CD14-positive monocyte (primary cell): Measurements from ENCODE around the gene SYS1. TPM values are rescaled to one million over a fixed set of nuclear protein-coding genes. Genes with fewer than 3 reads are reported as not detected.
"Not testable (repeated sequence)": the region's sequence is repeated elsewhere in the genome, so short reads cannot be mapped to it uniquely, and the experiment has no call there.

Source experiments
- DNase-seq, 3 donors: peaks; one replicate each; pipeline ENCODE4 v3.0.0-alpha.2; 2011 to 2022
- H2AFZ ChIP-seq: 2 replicates; pipeline ENCODE4 v1.6.0; 2012; ENCODE audit warnings: mild to moderate bottlenecking, low read depth, low read length, inconsistent platforms; ENCODE audit not compliant: insufficient read depth, poor library complexity, severe bottlenecking
- H3K27ac ChIP-seq, 2 donors: 1 replicate in 1 of 2; 2 replicates in 1 of 2; pipeline ENCODE4 v1.5.1; 2012 to 2013; ENCODE audit warnings: low read length in 2 of 2, control low read depth in 1 of 2, inconsistent platforms in 1 of 2, low read depth in 1 of 2, mild to moderate bottlenecking in 1 of 2
- H3K27me3 ChIP-seq, 2 donors: one replicate each; pipeline versions ENCODE4 v1.6.0 to v1.6.1; 2011 to 2013; ENCODE audit warnings: low read length in 2 of 2; ENCODE audit not compliant: control insufficient read depth in 2 of 2, insufficient read depth in 2 of 2
- H3K36me3 ChIP-seq, 2 donors: replicated peaks in 1 of 2; 1 replicate in 1 of 2; 2 replicates in 1 of 2; pipeline versions ENCODE4 v1.5.1 to v1.6.1; 2012 to 2013; ENCODE audit warnings: low read length in 2 of 2, control low read depth in 1 of 2, inconsistent platforms in 1 of 2, mild to moderate bottlenecking in 1 of 2; ENCODE audit not compliant: insufficient read depth in 2 of 2, control insufficient read depth in 1 of 2
- H3K4me1 ChIP-seq, 2 donors: 1 replicate in 1 of 2; 2 replicates in 1 of 2; pipeline versions ENCODE4 v1.5.1 to v1.6.1; 2012 to 2013; ENCODE audit warnings: low read length in 2 of 2, control low read depth in 1 of 2, inconsistent platforms in 1 of 2, mild to moderate bottlenecking in 1 of 2, moderate library complexity in 1 of 2; ENCODE audit not compliant: insufficient read depth in 2 of 2, control insufficient read depth in 1 of 2
- H3K4me2 ChIP-seq: replicated peaks from 2 replicates; pipeline ENCODE3; 2012; ENCODE audit warnings: low read length, moderate library complexity, mild to moderate bottlenecking; ENCODE audit not compliant: poor library complexity, severe bottlenecking; ENCODE audit errors: extremely low read depth
- H3K4me3 ChIP-seq, 3 experiments: fragments of 200-600 bp in 1 of 3; sonication (generic) in 1 of 3; replicated peaks in 1 of 3; 1 replicate in 2 of 3; 2 replicates in 1 of 3; pipeline ENCODE4 v1.5.1; 2011 to 2013; ENCODE audit warnings: low read length in 3 of 3, mild to moderate bottlenecking in 3 of 3, control low read depth in 2 of 3, low read depth in 2 of 3, inconsistent platforms in 1 of 3, moderate library complexity in 1 of 3
- H3K79me2 ChIP-seq: 2 replicates; pipeline ENCODE4 v1.6.0; 2012; ENCODE audit warnings: mild to moderate bottlenecking, control low read depth, inconsistent platforms, low read length, moderate library complexity; ENCODE audit not compliant: insufficient read depth
- H3K9ac ChIP-seq: 2 replicates; pipeline ENCODE4 v1.6.0; 2017; ENCODE audit warnings: low read length, mild to moderate bottlenecking; ENCODE audit not compliant: insufficient read depth, poor library complexity, severe bottlenecking
- H3K9me3 ChIP-seq, 2 donors: replicated peaks in 1 of 2; 1 replicate in 1 of 2; 2 replicates in 1 of 2; pipeline versions ENCODE4 v1.5.1 to v1.6.1; 2012 to 2013; ENCODE audit warnings: low read length in 2 of 2, control low read depth in 1 of 2; ENCODE audit not compliant: control insufficient read depth in 1 of 2, insufficient read depth in 1 of 2
- H4K20me1 ChIP-seq: 2 replicates; pipeline ENCODE4 v1.6.0; 2012; ENCODE audit warnings: mild to moderate bottlenecking, low read length, control low read depth, moderate library complexity; ENCODE audit not compliant: insufficient read depth
- H3K27ac Mint-ChIP-seq, 7 donors: one replicate each; pipeline ENCODE4 v1.8.0; 2020; ENCODE audit warnings: mild to moderate bottlenecking in 7 of 7, mixed read lengths in 7 of 7, moderate library complexity in 6 of 7, inconsistent platforms in 2 of 7
- H3K27me3 Mint-ChIP-seq, 3 donors: one replicate each; pipeline ENCODE4 v1.8.0; 2021 to 2022; ENCODE audit warnings: low read depth in 3 of 3, mild to moderate bottlenecking in 3 of 3, mixed read lengths in 3 of 3, moderate library complexity in 3 of 3, inconsistent platforms in 1 of 3
- H3K36me3 Mint-ChIP-seq, 2 donors: one replicate each; pipeline ENCODE4 v1.8.0; 2020; ENCODE audit warnings: mixed read lengths in 2 of 2, inconsistent platforms in 1 of 2, mild to moderate bottlenecking in 1 of 2
- H3K4me1 Mint-ChIP-seq: one replicate; pipeline ENCODE4 v1.8.0; 2020; ENCODE audit warnings: mild to moderate bottlenecking, mixed read lengths
- H3K4me3 Mint-ChIP-seq, 2 donors: one replicate each; pipeline ENCODE4 v1.8.0; 2020; ENCODE audit warnings: mild to moderate bottlenecking in 2 of 2, mixed read lengths in 2 of 2, moderate library complexity in 1 of 2
- H3K9me3 Mint-ChIP-seq, 7 donors: one replicate each; pipeline ENCODE4 v1.8.0; 2020 to 2022; ENCODE audit warnings: mixed read lengths in 7 of 7, mild to moderate bottlenecking in 6 of 7, moderate library complexity in 6 of 7, inconsistent platforms in 2 of 7
- CTCF ChIP-seq: fragments of 200-600 bp; IDR thresholded peaks from one replicate; pipeline ENCODE4 v1.8.0; 2022; ENCODE audit warnings: antibody characterized with exemption, mild to moderate bottlenecking
- WGBS: methylation state at CpG from one replicate; pipeline ENCODE4 v1.1.5; 2013; ENCODE audit warnings: missing lambda C conversion rate; ENCODE audit not compliant: insufficient coverage; 5-methylcytosine and 5-hydroxymethylcytosine counted together
- intact Hi-C, 2 donors: fragments of 100-400 bp; cut with micrococcal nuclease; formaldehyde crosslinking; loops; one replicate each; pipeline versions ENCODE4 v1.15.0 to v1.15.1; 2023
- polyA plus RNA-seq, 3 donors: library from polyadenylated mRNA; depleted of rRNA in 1 of 3; unstranded in 2 of 3; stranded (reverse) in 1 of 3; fragments of 300-500 nt in 2 of 3; fragments of >200 nt in 1 of 3; fragmentation: Illumina TruSeq in 2 of 3; gene quantifications; 1 replicate in 2 of 3; 2 replicates in 1 of 3; pipeline ENCODE4 v1.2.3, GENCODE V29; 2012 to 2021

The SYS1 gene
- polyA plus RNA-seq, 3 donors, result 16.8 to 23.1 (median 22.1) TPM

- peaks cover 10 to 26% (median 18%) of the 10 kb centered on the region in 3 donors for H3K27me3 Mint-ChIP-seq
- WGBS, result 5% methylated on average over 39 of the region's 77 CpGs
- peak within 1 kb of the TSS; percentile 67 for H3K9ac ChIP-seq
- peak within 1 kb of the TSS in 1 of 2 donors; percentile 60 for H3K27ac ChIP-seq
- H3K9me3 ChIP-seq, result no peaks in the 10 kb centered on the region
- peaks cover 46% of the 10 kb centered on the region for H3K4me1 Mint-ChIP-seq
- H3K36me3 ChIP-seq, result no peaks in the 10 kb centered on the region
- peak within 1 kb of the TSS; percentile 55 to 76 (median 61) for H3K4me3 ChIP-seq
- peaks cover 8% of the 10 kb centered on the region for H3K79me2 ChIP-seq
- H3K36me3 Mint-ChIP-seq, result peaks cover 0 to 12% of the 10 kb centered on the region in 2 donors
- H3K27ac Mint-ChIP-seq, result peak within 1 kb of the TSS in 6 of 7 donors; percentile 45 to 79 (median 72)
- H3K9me3 Mint-ChIP-seq, result peaks cover 0 to 3% (median 0%) of the 10 kb centered on the region in 7 donors
- H3K27me3 ChIP-seq, result peaks cover 0 to 9% of the 10 kb centered on the region in 2 donors
- H3K4me2 ChIP-seq, result peak within 1 kb of the TSS; percentile 90
- H4K20me1 ChIP-seq, result no peaks in the 10 kb centered on the region
- intact Hi-C loops, result no loop called here
- H3K4me3 Mint-ChIP-seq, result peak within 1 kb of the TSS; percentile 85 to 88
- peak; percentile 41 to 84 (median 46) for DNase-seq
- H3K4me1 ChIP-seq, result peaks cover 29 to 49% of the 10 kb centered on the region in 2 donors
- TF ChIP-seq CTCF, result no peak
- H2AFZ ChIP-seq, result peak within 1 kb of the TSS; percentile 85
These were observed 14.8 kb upstream of the SYS1 start, which contains the start of gene SDC4 for GRCh38 chr20:45347936-45348778. TSS of gene SDC4 (minus strand) at chr20:45348424. CDS start at chr20:45348384, 40 bp downstream.

- Mint-ChIP-seq H3K27ac (no peak overlapping the region), H3K4me1 (peaks cover 32% of the 10 kb centered on the region), H3K27me3 (peaks cover 8 to 26% (median 15%) of the 10 kb centered on the region in 3 donors), H3K4me3 (no peak overlapping the region), H3K9me3 (peaks cover 0 to 3% (median 0%) of the 10 kb centered on the region in 7 donors), H3K36me3 (peaks cover 0 to 12% of the 10 kb centered on the region in 2 donors)
- no peak for TF ChIP-seq CTCF
- no peak overlapping the region for H3K9ac ChIP-seq
- peaks cover 13 to 31% of the 10 kb centered on the region in 2 donors for H3K4me1 ChIP-seq
- H3K36me3 ChIP-seq, result no peaks in the 10 kb centered on the region
- no peak overlapping the region for H3K4me2 ChIP-seq
- peaks cover 8% of the 10 kb centered on the region for H3K79me2 ChIP-seq
- peaks cover 0 to 9% of the 10 kb centered on the region in 2 donors for H3K27me3 ChIP-seq
- H3K4me3 ChIP-seq, result no peak overlapping the region
- no peak overlapping the region for H3K27ac ChIP-seq
- H4K20me1 ChIP-seq, result no peaks in the 10 kb centered on the region
- no peak for DNase-seq
- intact Hi-C loops, result no loop called here
- H2AFZ ChIP-seq, result no peak overlapping the region
- H3K9me3 ChIP-seq, result no peaks in the 10 kb centered on the region
- 0% methylated on average over 1 of the region's 1 CpG for WGBS
These were observed 12.7 kb upstream of the SYS1 start for GRCh38 chr20:45350217-45350616.

- intact Hi-C loops, DNase-seq, H3K27ac ChIP-seq, H3K36me3 ChIP-seq, H3K4me3 ChIP-seq, H3K4me2 ChIP-seq, H4K20me1 ChIP-seq, H3K9me3 Mint-ChIP-seq, H3K9me3 ChIP-seq, H3K9ac ChIP-seq, H3K27me3 ChIP-seq, H2AFZ ChIP-seq, H3K79me2 ChIP-seq, H3K4me3 Mint-ChIP-seq, H3K27ac Mint-ChIP-seq: not testable (repeated sequence)
- Mint-ChIP-seq H3K4me1 (peaks cover 29% of the 10 kb centered on the region), H3K36me3 (peaks cover 0 to 12% of the 10 kb centered on the region in 2 donors), H3K27me3 (peaks cover 8 to 26% (median 15%) of the 10 kb centered on the region in 3 donors)
- WGBS, result 92% methylated on average over 2 of the region's 10 CpGs
- peaks cover 13 to 29% of the 10 kb centered on the region in 2 donors for H3K4me1 ChIP-seq
These were observed 12.2 kb upstream of the SYS1 start for GRCh38 chr20:45350795-45351194.
